HepG2 (cell line): ENCODE data around the gene P3H3. TPM values are rescaled to one million over a fixed set of nuclear protein-coding genes. Genes with fewer than 3 reads are reported as not detected.

Experiments
- CENPX ChIP-seq: sonication (generic); formaldehyde crosslinking; IDR thresholded peaks from 2 replicates; pipeline ENCODE4 v1.9.0; 2021; ENCODE audit warnings: mild to moderate bottlenecking, missing genetic modification reagents, moderate library complexity
- DR1 ChIP-seq: sonication (generic); formaldehyde crosslinking; IDR thresholded peaks from 2 replicates; pipeline ENCODE4 v1.8.0; 2021; ENCODE audit warnings: mild to moderate bottlenecking, missing genetic modification reagents, inconsistent platforms
- ETV6 ChIP-seq: sonication (generic); formaldehyde crosslinking; conservative IDR thresholded peaks from 2 replicates; pipeline ENCODE4 v1.4.0; 2020; ENCODE audit warnings: missing genetic modification reagents
- FOSL2 ChIP-seq: sonication (generic); formaldehyde crosslinking; IDR thresholded peaks from 2 replicates; pipeline ENCODE4 v1.4.0; 2020; ENCODE audit warnings: missing genetic modification reagents
- GATA4 ChIP-seq: sonication (generic); IDR thresholded peaks from 2 replicates; pipeline ENCODE4 v1.6.1; 2016; ENCODE audit warnings: antibody characterized with exemption, low read depth, borderline replicate concordance
- GZF1 ChIP-seq: sonication (generic); formaldehyde crosslinking; IDR thresholded peaks from 2 replicates; pipeline ENCODE4 v1.5.1; 2020; ENCODE audit warnings: mild to moderate bottlenecking, missing genetic modification reagents
- JUND ChIP-seq: sonication (generic); formaldehyde crosslinking; IDR thresholded peaks from 2 replicates; pipeline ENCODE4 v1.8.0; 2022; ENCODE audit warnings: mild to moderate bottlenecking, missing genetic modification reagents
- KIAA2018 ChIP-seq: sonication (generic); formaldehyde crosslinking; IDR thresholded peaks from 2 replicates; pipeline ENCODE4 v1.5.0; 2020; ENCODE audit warnings: mild to moderate bottlenecking, missing genetic modification reagents, borderline replicate concordance
- MIER2 ChIP-seq: IDR thresholded peaks from 2 replicates; pipeline ENCODE4 v1.6.1; 2016; ENCODE audit warnings: missing biosample characterization, missing genetic modification reagents
- NR2C2 ChIP-seq: sonication (generic); formaldehyde crosslinking; IDR thresholded peaks from 2 replicates; pipeline ENCODE4 v1.4.0; 2020; ENCODE audit warnings: missing genetic modification reagents, mild to moderate bottlenecking, moderate library complexity, borderline replicate concordance
- PPARG ChIP-seq: conservative IDR thresholded peaks from 2 replicates; pipeline ENCODE4 v1.6.1; 2016; ENCODE audit warnings: missing biosample characterization, missing genetic modification reagents
- PRMT3 ChIP-seq: sonication (generic); formaldehyde crosslinking; IDR thresholded peaks from 2 replicates; pipeline ENCODE4 v1.8.1; 2022; ENCODE audit warnings: low read depth, mild to moderate bottlenecking, moderate library complexity, missing genetic modification reagents, borderline replicate concordance
- SIN3B ChIP-seq: fragments of 150-350 bp; IDR thresholded peaks from 2 replicates; pipeline ENCODE4 v1.6.1; 2014; ENCODE audit warnings: low read length
- SMAD1 ChIP-seq: sonication (generic); formaldehyde crosslinking; IDR thresholded peaks from 2 replicates; pipeline ENCODE4 v1.4.0; 2020; ENCODE audit warnings: missing genetic modification reagents, low read depth, mild to moderate bottlenecking, borderline replicate concordance
- ZBTB42 ChIP-seq: sonication (generic); formaldehyde crosslinking; IDR thresholded peaks from 2 replicates; pipeline ENCODE4 v1.5.0; 2020; ENCODE audit warnings: mild to moderate bottlenecking, missing genetic modification reagents
- ZNF18 ChIP-seq: sonication (generic); formaldehyde crosslinking; IDR thresholded peaks from 2 replicates; pipeline ENCODE4 v1.8.0; 2022; ENCODE audit warnings: mild to moderate bottlenecking, missing genetic modification reagents; ENCODE audit not compliant: insufficient replicate concordance
- ZNF431 ChIP-seq: sonication (generic); formaldehyde crosslinking; IDR thresholded peaks from 2 replicates; pipeline ENCODE4 v1.9.0; 2022; ENCODE audit warnings: missing genetic modification reagents, low read depth, mild to moderate bottlenecking, borderline replicate concordance
- ZNF740 ChIP-seq: sonication (generic); formaldehyde crosslinking; IDR thresholded peaks from 2 replicates; pipeline ENCODE4 v1.4.0; 2020; ENCODE audit warnings: missing genetic modification reagents
- ZSCAN20 ChIP-seq: sonication (generic); formaldehyde crosslinking; IDR thresholded peaks from 2 replicates; pipeline ENCODE4 v1.4.0; 2020; ENCODE audit warnings: missing genetic modification reagents, mild to moderate bottlenecking, borderline replicate concordance
- polyA plus RNA-seq, 8 experiments: library from polyadenylated mRNA; depleted of rRNA in 3 of 8; stranded (reverse) in 7 of 8; unstranded in 1 of 8; fragments of >200 nt; fragmentation: Illumina TruSeq in 4 of 8; extraction: Trizol in 4 of 8; gene quantifications; 2 replicates each; pipeline versions ENCODE4 v1.2.1 to v1.2.3, GENCODE V29; 2011 to 2016; ENCODE audit warnings: low read depth in 4 of 8, missing spikeins in 1 of 8, mixed read lengths in 1 of 8; ENCODE audit not compliant: insufficient read depth in 1 of 8
- total RNA-seq, 5 experiments: library from RNA; depleted of rRNA; stranded (reverse); fragments of >200 nt; fragmentation: Illumina TruSeq; extraction: Trizol; gene quantifications; 2 replicates each; pipeline ENCODE4 v1.2.3, GENCODE V29; 2016; ENCODE audit warnings: low read depth in 1 of 5

P3H3 gene
- total and polyA plus RNA-seq, 2 of the 13 experiments (the other 11 are each of a cell fraction or from before 2014, with no cell fraction given): 20.1 to 20.5 TPM

- TF ChIP-seq ZSCAN20 (CRISPR knock-in tag): no peak
- no peak for TF ChIP-seq SIN3B
- TF ChIP-seq GATA4: no peak
- no peak for TF ChIP-seq JUND (CRISPR knock-in tag)
- no peak for TF ChIP-seq DR1 (CRISPR knock-in tag)
- no peak for TF ChIP-seq ZBTB42 (CRISPR knock-in tag)
- TF ChIP-seq PRMT3 (CRISPR knock-in tag): no peak
- no peak for TF ChIP-seq ETV6
- no peak for TF ChIP-seq MIER2
- no peak; the same call in 1 of the 2 replicates for TF ChIP-seq FOSL2 (CRISPR knock-in tag)
- TF ChIP-seq PPARG: no peak
- no peak for TF ChIP-seq KIAA2018 (CRISPR knock-in tag)
- TF ChIP-seq ZNF431 (CRISPR knock-in tag): 0 out of 2 replicates have a peak, but pooled peaks have one; percentile 34
- TF ChIP-seq NR2C2 (CRISPR knock-in tag): no peak
- no peak for TF ChIP-seq GZF1 (CRISPR knock-in tag)
- no peak for TF ChIP-seq SMAD1 (CRISPR knock-in tag)
- no peak for TF ChIP-seq ZNF18 (CRISPR knock-in tag)
- TF ChIP-seq ZNF740 (CRISPR knock-in tag): no peak
- TF ChIP-seq CENPX: no peak
Observed at GRCh38 chr12:6825398-6826124, 2.6 kb upstream of the P3H3 start (continued).
